Mucosa of rectum (tissue), 2 donors: ENCODE data around the gene PRR20E.
"Not testable (repeated sequence)": the region's sequence is repeated elsewhere in the genome, so short reads cannot be mapped to it uniquely, and the experiment has no call there.

Experiments
- H3K27ac ChIP-seq, 2 donors: one replicate each; pipeline ENCODE4 v1.7.0; 2013; ENCODE audit warnings: inconsistent platforms in 2 of 2, low read depth in 2 of 2, low read length in 2 of 2
- H3K27me3 ChIP-seq, 2 donors: one replicate each; pipeline ENCODE4 v1.7.0; 2013; ENCODE audit warnings: low read length in 2 of 2; ENCODE audit not compliant: control insufficient read depth in 2 of 2, insufficient read depth in 2 of 2
- H3K36me3 ChIP-seq, 2 donors: one replicate each; pipeline ENCODE4 v1.7.0; 2013; ENCODE audit warnings: low read length in 2 of 2; ENCODE audit not compliant: control insufficient read depth in 2 of 2, insufficient read depth in 2 of 2
- H3K4me1 ChIP-seq, 2 donors: one replicate each; pipeline ENCODE4 v1.7.0; 2013; ENCODE audit warnings: low read length in 2 of 2, mild to moderate bottlenecking in 1 of 2; ENCODE audit not compliant: control insufficient read depth in 2 of 2, insufficient read depth in 2 of 2
- H3K4me3 ChIP-seq, 2 donors: one replicate each; pipeline ENCODE4 v1.7.0; 2013; ENCODE audit warnings: low read length in 2 of 2
- H3K9ac ChIP-seq, 2 donors: one replicate each; pipeline ENCODE4 v1.7.0; 2013; ENCODE audit warnings: low read length in 2 of 2, low read depth in 1 of 2, mild to moderate bottlenecking in 1 of 2
- H3K9me3 ChIP-seq, 2 donors: one replicate each; pipeline ENCODE4 v1.7.0; 2013; ENCODE audit warnings: low read length in 2 of 2; ENCODE audit not compliant: control insufficient read depth in 2 of 2
- donor health status: healthy.
- donor health status: Normal muscosa, but diverticular disease.

The PRR20E gene

DNA sequence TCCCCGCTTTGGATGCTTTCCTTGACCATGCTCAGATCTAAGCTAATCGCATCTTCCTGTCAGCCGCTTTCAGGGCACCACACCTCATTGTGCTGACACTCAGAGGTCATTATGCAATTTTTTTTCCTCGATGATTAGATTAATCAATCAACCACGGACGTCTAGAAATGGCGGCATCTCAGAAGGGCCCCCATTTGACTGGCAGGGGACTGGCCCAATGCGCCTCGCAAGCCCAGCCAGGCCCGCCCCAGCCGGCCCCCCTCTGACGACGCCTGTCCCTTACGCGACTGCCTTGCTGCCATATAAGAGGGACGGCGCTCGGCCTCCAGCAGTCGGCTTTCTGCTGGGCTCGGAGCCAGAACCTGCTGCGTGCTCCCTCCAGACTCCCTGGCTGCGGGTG, 13.2 kb upstream of the PRR20E start, which contains the start of gene PRR20C:
PRR20C (plus strand) TSS at position 301 of the 400 bp plus-strand sequence. CDS start 387 bp downstream, outside the sequence.
- H3K27me3 ChIP-seq, H3K4me3 ChIP-seq, H3K4me1 ChIP-seq, H3K9ac ChIP-seq, H3K9me3 ChIP-seq, H3K36me3 ChIP-seq, H3K27ac ChIP-seq: not testable (repeated sequence)

- not testable (repeated sequence) for H3K9ac ChIP-seq, H3K4me3 ChIP-seq, H3K27me3 ChIP-seq, H3K4me1 ChIP-seq, H3K9me3 ChIP-seq, H3K27ac ChIP-seq, H3K36me3 ChIP-seq
These were observed 6.7 kb upstream of the PRR20E start, which contains the start of gene PRR20D for GRCh38 chr13:57160332-57160731. Gene PRR20D, plus strand, starts transcription at chr13:57160632. Its CDS starts 387 bp downstream, at chr13:57161019.

DNA sequence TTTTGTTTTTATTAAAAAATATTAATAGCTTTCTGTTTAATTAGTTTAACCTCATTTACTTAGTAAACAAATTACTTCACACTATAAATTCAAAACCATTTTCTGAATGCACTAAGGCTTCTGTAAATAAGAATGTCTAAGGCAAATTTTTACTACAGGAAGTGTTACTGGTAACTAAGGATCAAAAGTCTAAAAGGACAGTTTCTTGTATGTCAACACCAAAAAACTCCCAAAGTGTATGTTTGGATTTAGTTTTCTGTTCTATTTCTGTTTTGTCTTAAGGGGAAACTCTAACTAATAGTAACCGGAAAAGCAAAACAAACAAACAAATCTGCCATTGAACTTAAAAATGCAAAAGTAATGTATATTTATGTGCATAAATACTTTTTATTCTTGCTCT, 24.7 kb downstream of the PRR20E start:
- Histone ChIP-seq H3K4me3 (no peak overlapping the region), H3K9me3 (no peaks in the 10 kb centered on the region), H3K4me1 (no peaks in the 10 kb centered on the region), H3K27ac (no peak overlapping the region), H3K27me3 (no peaks in the 10 kb centered on the region), H3K36me3 (no peaks in the 10 kb centered on the region), H3K9ac (no peak overlapping the region)

DNA sequence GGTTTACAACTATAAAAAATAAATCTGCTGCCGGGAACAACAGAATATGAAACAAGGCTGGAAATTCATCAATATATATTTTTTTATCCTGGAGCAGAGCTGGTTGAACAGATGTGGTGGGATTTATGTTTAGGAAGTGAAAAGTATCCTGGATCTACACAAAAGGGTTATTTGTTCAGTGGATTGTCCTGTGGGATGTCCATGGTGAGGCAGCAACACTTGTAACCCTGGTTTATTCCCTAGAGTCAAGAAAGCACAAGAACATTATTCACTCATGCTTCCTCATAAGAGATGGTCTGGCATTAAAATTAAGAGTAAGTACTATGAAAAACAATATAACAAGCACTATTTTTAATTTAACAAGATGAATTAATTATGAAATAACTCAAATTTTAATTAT, 46.0 kb downstream of the PRR20E start:
- no peak overlapping the region for H3K9ac ChIP-seq
- H3K4me3 ChIP-seq, result no peak overlapping the region

More for the DNA sequence above, 46.0 kb downstream of the PRR20E start:
- H3K36me3 ChIP-seq, result no peaks in the 10 kb centered on the region
- H3K4me1 ChIP-seq, result no peaks in the 10 kb centered on the region
- H3K27me3 ChIP-seq, result no peaks in the 10 kb centered on the region
- no peak overlapping the region for H3K27ac ChIP-seq
- H3K9me3 ChIP-seq, result no peaks in the 10 kb centered on the region
